SH-SY5Y (cell line): ENCODE data around the gene FAM227A.

ENCODE experiments used
- GATA2 ChIP-seq: IDR thresholded peaks from 2 replicates; pipeline ENCODE4 v1.6.1; 2011; ENCODE audit warnings: mild to moderate bottlenecking, low read depth, low read length
- GATA3 ChIP-seq: IDR thresholded peaks from 2 replicates; pipeline ENCODE4 v1.6.1; 2011; ENCODE audit warnings: low read depth, mild to moderate bottlenecking, low read length, moderate library complexity

GRCh38 chr22:38613588-38613987 is 42.6 kb downstream of the FAM227A start:
- no peak for TF ChIP-seq GATA2
- no peak for TF ChIP-seq GATA3
